ENCODE measurements around the gene EEPD1.

EEPD1 gene

GRCh38 chr7:36210291-36210922, 57.4 kb downstream of the EEPD1 start:
- no peaks in the 10 kb centered on the region for H3K36me3 ChIP-seq (ENCODE audit: control insufficient read depth in 1 of 2, insufficient read depth in 2 of 2, low read length in 2 of 2)
- H3K4me3 ChIP-seq (ENCODE audit: low read depth in 1 of 2, low read length in 2 of 2) = no peak overlapping the region
- no peak overlapping the region for H3K9ac ChIP-seq (ENCODE audit: low read depth in 1 of 2, low read length in 2 of 2)
- H3K9me3 ChIP-seq (ENCODE audit: control insufficient read depth in 1 of 2, low read length in 2 of 2) = no peaks in the 10 kb centered on the region
- H3K27me3 ChIP-seq (ENCODE audit: control insufficient read depth in 1 of 2, insufficient read depth in 2 of 2, low read length in 2 of 2) = no peaks in the 10 kb centered on the region
- no peak overlapping the region for H3K27ac ChIP-seq (ENCODE audit: low read depth, low read length)
- peaks cover 23 to 25% of the 10 kb centered on the region in 2 donors for H3K4me1 ChIP-seq (ENCODE audit: control insufficient read depth in 1 of 2, insufficient read depth in 2 of 2, low read length in 2 of 2)

- H3K36me3 ChIP-seq (ENCODE audit: control insufficient read depth in 1 of 2, insufficient read depth in 2 of 2, low read length in 2 of 2) = no peaks in the 10 kb centered on the region
- peaks cover under 1 to 12% of the 10 kb centered on the region in 2 donors for H3K4me1 ChIP-seq (ENCODE audit: control insufficient read depth in 1 of 2, insufficient read depth in 2 of 2, low read length in 2 of 2)
- H3K27me3 ChIP-seq (ENCODE audit: control insufficient read depth in 1 of 2, insufficient read depth in 2 of 2, low read length in 2 of 2) = no peaks in the 10 kb centered on the region
- H3K4me3 ChIP-seq (ENCODE audit: low read depth in 1 of 2, low read length in 2 of 2) = no peak overlapping the region
- no peak overlapping the region for H3K27ac ChIP-seq (ENCODE audit: low read depth, low read length)
- no peak overlapping the region for H3K9ac ChIP-seq (ENCODE audit: low read depth in 1 of 2, low read length in 2 of 2)
- no peaks in the 10 kb centered on the region for H3K9me3 ChIP-seq (ENCODE audit: control insufficient read depth in 1 of 2, low read length in 2 of 2)
These were observed 61.8 kb downstream of the EEPD1 start for GRCh38 chr7:36214608-36215456.

GRCh38 chr7:36215457-36215765, 62.4 kb downstream of the EEPD1 start:
- H3K27ac ChIP-seq (ENCODE audit: low read depth, low read length) = no peak overlapping the region
- peaks cover 0 to 12% of the 10 kb centered on the region in 2 donors for H3K4me1 ChIP-seq (ENCODE audit: control insufficient read depth in 1 of 2, insufficient read depth in 2 of 2, low read length in 2 of 2)
- H3K9ac ChIP-seq (ENCODE audit: low read depth in 1 of 2, low read length in 2 of 2) = no peak overlapping the region
- no peaks in the 10 kb centered on the region for H3K9me3 ChIP-seq (ENCODE audit: control insufficient read depth in 1 of 2, low read length in 2 of 2)
- no peaks in the 10 kb centered on the region for H3K27me3 ChIP-seq (ENCODE audit: control insufficient read depth in 1 of 2, insufficient read depth in 2 of 2, low read length in 2 of 2)
- H3K36me3 ChIP-seq (ENCODE audit: control insufficient read depth in 1 of 2, insufficient read depth in 2 of 2, low read length in 2 of 2) = no peaks in the 10 kb centered on the region
- no peak overlapping the region for H3K4me3 ChIP-seq (ENCODE audit: low read depth in 1 of 2, low read length in 2 of 2)

- Histone ChIP-seq H3K27me3 (ENCODE audit: control insufficient read depth in 1 of 2, insufficient read depth in 2 of 2, low read length in 2 of 2) (no peaks in the 10 kb centered on the region), H3K9ac (ENCODE audit: low read depth in 1 of 2, low read length in 2 of 2) (no peak overlapping the region), H3K36me3 (ENCODE audit: control insufficient read depth in 1 of 2, insufficient read depth in 2 of 2, low read length in 2 of 2) (no peaks in the 10 kb centered on the region), H3K9me3 (ENCODE audit: control insufficient read depth in 1 of 2, low read length in 2 of 2) (no peaks in the 10 kb centered on the region), H3K27ac (ENCODE audit: low read depth, low read length) (no peak overlapping the region), H3K4me1 (ENCODE audit: control insufficient read depth in 1 of 2, insufficient read depth in 2 of 2, low read length in 2 of 2) (peaks cover 0 to 12% of the 10 kb centered on the region in 2 donors), H3K4me3 (ENCODE audit: low read depth in 1 of 2, low read length in 2 of 2) (no peak overlapping the region)
These were observed 63.1 kb downstream of the EEPD1 start for GRCh38 chr7:36216063-36216684.

GRCh38 chr7:36217211-36217960, 64.3 kb downstream of the EEPD1 start:
- Histone ChIP-seq H3K27ac (ENCODE audit: low read depth, low read length) (no peak overlapping the region), H3K9ac (ENCODE audit: low read depth in 1 of 2, low read length in 2 of 2) (no peak overlapping the region), H3K4me1 (ENCODE audit: control insufficient read depth in 1 of 2, insufficient read depth in 2 of 2, low read length in 2 of 2) (peaks cover 0 to 12% of the 10 kb centered on the region in 2 donors)

GRCh38 chr7:36217961-36218284, 64.9 kb downstream of the EEPD1 start:
- no peak overlapping the region for H3K27ac ChIP-seq (ENCODE audit: low read depth, low read length)
- H3K36me3 ChIP-seq (ENCODE audit: control insufficient read depth in 1 of 2, insufficient read depth in 2 of 2, low read length in 2 of 2) = no peaks in the 10 kb centered on the region
- no peaks in the 10 kb centered on the region for H3K9me3 ChIP-seq (ENCODE audit: control insufficient read depth in 1 of 2, low read length in 2 of 2)
- peaks cover 0 to 12% of the 10 kb centered on the region in 2 donors for H3K4me1 ChIP-seq (ENCODE audit: control insufficient read depth in 1 of 2, insufficient read depth in 2 of 2, low read length in 2 of 2)
- H3K27me3 ChIP-seq (ENCODE audit: control insufficient read depth in 1 of 2, insufficient read depth in 2 of 2, low read length in 2 of 2) = no peaks in the 10 kb centered on the region
- no peak overlapping the region for H3K4me3 ChIP-seq (ENCODE audit: low read depth in 1 of 2, low read length in 2 of 2)
- no peak overlapping the region for H3K9ac ChIP-seq (ENCODE audit: low read depth in 1 of 2, low read length in 2 of 2)

More at GRCh38 chr7:36217211-36217960, 64.3 kb downstream of the EEPD1 start:
- Histone ChIP-seq H3K4me3 (ENCODE audit: low read depth in 1 of 2, low read length in 2 of 2) (no peak overlapping the region), H3K36me3 (ENCODE audit: control insufficient read depth in 1 of 2, insufficient read depth in 2 of 2, low read length in 2 of 2) (no peaks in the 10 kb centered on the region), H3K27me3 (ENCODE audit: control insufficient read depth in 1 of 2, insufficient read depth in 2 of 2, low read length in 2 of 2) (no peaks in the 10 kb centered on the region), H3K9me3 (ENCODE audit: control insufficient read depth in 1 of 2, low read length in 2 of 2) (no peaks in the 10 kb centered on the region)

GRCh38 chr7:36219429-36219828, 66.4 kb downstream of the EEPD1 start:
- H3K9me3 ChIP-seq (ENCODE audit: control insufficient read depth in 1 of 2, low read length in 2 of 2) = no peaks in the 10 kb centered on the region
- H3K27me3 ChIP-seq (ENCODE audit: control insufficient read depth in 1 of 2, insufficient read depth in 2 of 2, low read length in 2 of 2) = no peaks in the 10 kb centered on the region
- no peak overlapping the region for H3K27ac ChIP-seq (ENCODE audit: low read depth, low read length)
- no peak overlapping the region for H3K9ac ChIP-seq (ENCODE audit: low read depth in 1 of 2, low read length in 2 of 2)
- H3K4me1 ChIP-seq (ENCODE audit: control insufficient read depth in 1 of 2, insufficient read depth in 2 of 2, low read length in 2 of 2) = peaks cover 0 to 12% of the 10 kb centered on the region in 2 donors
- H3K4me3 ChIP-seq (ENCODE audit: low read depth in 1 of 2, low read length in 2 of 2) = no peak overlapping the region
- no peaks in the 10 kb centered on the region for H3K36me3 ChIP-seq (ENCODE audit: control insufficient read depth in 1 of 2, insufficient read depth in 2 of 2, low read length in 2 of 2)

- H3K4me3 ChIP-seq (ENCODE audit: low read depth in 1 of 2, low read length in 2 of 2) = no peak overlapping the region
- no peak overlapping the region for H3K9ac ChIP-seq (ENCODE audit: low read depth in 1 of 2, low read length in 2 of 2)
- peaks cover 0 to 13% of the 10 kb centered on the region in 2 donors for H3K4me1 ChIP-seq (ENCODE audit: control insufficient read depth in 1 of 2, insufficient read depth in 2 of 2, low read length in 2 of 2)
- H3K27ac ChIP-seq (ENCODE audit: low read depth, low read length) = no peak overlapping the region
- no peaks in the 10 kb centered on the region for H3K36me3 ChIP-seq (ENCODE audit: control insufficient read depth in 1 of 2, insufficient read depth in 2 of 2, low read length in 2 of 2)
- H3K27me3 ChIP-seq (ENCODE audit: control insufficient read depth in 1 of 2, insufficient read depth in 2 of 2, low read length in 2 of 2) = no peaks in the 10 kb centered on the region
- no peaks in the 10 kb centered on the region for H3K9me3 ChIP-seq (ENCODE audit: control insufficient read depth in 1 of 2, low read length in 2 of 2)
These were observed 70.8 kb downstream of the EEPD1 start for GRCh38 chr7:36223851-36224250.

GRCh38 chr7:36224934-36225858, 72.1 kb downstream of the EEPD1 start:
- no peak overlapping the region for H3K27ac ChIP-seq (ENCODE audit: low read depth, low read length)
- peaks cover 0 to 13% of the 10 kb centered on the region in 2 donors for H3K4me1 ChIP-seq (ENCODE audit: control insufficient read depth in 1 of 2, insufficient read depth in 2 of 2, low read length in 2 of 2)
- H3K36me3 ChIP-seq (ENCODE audit: control insufficient read depth in 1 of 2, insufficient read depth in 2 of 2, low read length in 2 of 2) = no peaks in the 10 kb centered on the region
- H3K27me3 ChIP-seq (ENCODE audit: control insufficient read depth in 1 of 2, insufficient read depth in 2 of 2, low read length in 2 of 2) = no peaks in the 10 kb centered on the region
- no peak overlapping the region for H3K4me3 ChIP-seq (ENCODE audit: low read depth in 1 of 2, low read length in 2 of 2)
- no peaks in the 10 kb centered on the region for H3K9me3 ChIP-seq (ENCODE audit: control insufficient read depth in 1 of 2, low read length in 2 of 2)
- no peak overlapping the region for H3K9ac ChIP-seq (ENCODE audit: low read depth in 1 of 2, low read length in 2 of 2)

Measured in duodenal mucosa (tissue), 2 donors.